LHCN-M2 (cell line): ENCODE data around the gene TNFRSF11A. TPM values are rescaled to one million over a fixed set of nuclear protein-coding genes. Genes with fewer than 3 reads are reported as not detected.

Source experiments
- DNase-seq: peaks from one replicate; pipeline ENCODE4 v3.0.0-alpha.2; 2012; ENCODE audit warnings: low read depth
- total RNA-seq: library from RNA; depleted of rRNA; stranded (reverse); fragments of >200 nt; gene quantifications from 2 replicates; pipeline ENCODE4 v1.2.3, GENCODE V29; 2014; rRNA removed

Gene TNFRSF11A
- total RNA-seq, 1 experiment from 2014 or later: 0.06 TPM

GRCh38 chr18:62412231-62412979, 87.3 kb downstream of the TNFRSF11A start:
- DNase-seq: no peak

GRCh38 chr18:62413206-62413605, 88.1 kb downstream of the TNFRSF11A start:
- DNase-seq: no peak

GRCh38 chr18:62418258-62418657, 93.1 kb downstream of the TNFRSF11A start:
- no peak for DNase-seq

- peak; percentile 10 for DNase-seq
Observed at GRCh38 chr18:62420151-62420512, 95.0 kb downstream of the TNFRSF11A start.

GRCh38 chr18:62420513-62421209, 95.6 kb downstream of the TNFRSF11A start:
- DNase-seq: no peak

GRCh38 chr18:62425465-62426190, 100.5 kb downstream of the TNFRSF11A start:
- DNase-seq: peak; percentile 92

- DNase-seq: no peak
Observed at GRCh38 chr18:62426191-62426488, 101.0 kb downstream of the TNFRSF11A start.

- no peak for DNase-seq
Observed at GRCh38 chr18:62432176-62432575, 107.1 kb downstream of the TNFRSF11A start.

GRCh38 chr18:62434798-62435197, 109.7 kb downstream of the TNFRSF11A start:
- DNase-seq: no peak

GRCh38 chr18:62435435-62436031, 110.4 kb downstream of the TNFRSF11A start:
- no peak for DNase-seq

- DNase-seq: no peak
Observed at GRCh38 chr18:62436636-62437234, 111.6 kb downstream of the TNFRSF11A start.

GRCh38 chr18:62437235-62438017, 112.3 kb downstream of the TNFRSF11A start:
- peak; percentile 77 for DNase-seq

- DNase-seq: peak; percentile 54
Observed at GRCh38 chr18:62438018-62438329, 112.9 kb downstream of the TNFRSF11A start.

GRCh38 chr18:62438402-62438801, 113.3 kb downstream of the TNFRSF11A start:
- peak; percentile 21 for DNase-seq

GRCh38 chr18:62438866-62439265, 113.8 kb downstream of the TNFRSF11A start:
- DNase-seq: no peak

Other genes with a start within 250 kb of the TNFRSF11A start
- gene PIGN, start 138.3 kb upstream of the TNFRSF11A start, total RNA-seq: 22.4 and 30.5 TPM in 2 replicates
- gene RELCH, start 138.1 kb upstream of the TNFRSF11A start, total RNA-seq: 22.8 and 25.5 TPM in 2 replicates
- gene ZCCHC2, start 197.7 kb downstream of the TNFRSF11A start, total RNA-seq: 1.7 and 2.5 TPM in 2 replicates